Femur (tissue), 1 donor: ENCODE results near the gene SLC6A12.
"Not testable (repeated sequence)": the region's sequence is repeated elsewhere in the genome, so short reads cannot be mapped to it uniquely, and the experiment has no call there.

Experiments used
- DNase-seq: peaks from one replicate; pipeline ENCODE4 v3.0.0-alpha.2; 2017

SLC6A12 gene

GRCh38 chr12:234019-234418 lies 20.1 kb upstream of the SLC6A12 start:
- DNase-seq: no peak

- DNase-seq: no peak
Observed at GRCh38 chr12:233615-233968, 19.6 kb upstream of the SLC6A12 start.

GRCh38 chr12:232731-233614 lies 19.0 kb upstream of the SLC6A12 start:
- peak; percentile 69 for DNase-seq

- DNase-seq: no peak
Observed at GRCh38 chr12:230925-231671, 17.1 kb upstream of the SLC6A12 start.

GRCh38 chr12:229441-230191 lies 15.7 kb upstream of the SLC6A12 start:
- no peak for DNase-seq

- DNase-seq: no peak
Observed at GRCh38 chr12:228846-229200, 14.9 kb upstream of the SLC6A12 start.

GRCh38 chr12:227923-228845 lies 14.2 kb upstream of the SLC6A12 start:
- no peak for DNase-seq

GRCh38 chr12:227286-227915 lies 13.4 kb upstream of the SLC6A12 start:
- no peak for DNase-seq

- no peak for DNase-seq
Observed at GRCh38 chr12:226401-226800, 12.4 kb upstream of the SLC6A12 start.

GRCh38 chr12:225012-225411 lies 11.1 kb upstream of the SLC6A12 start:
- DNase-seq: no peak

GRCh38 chr12:224330-224729 lies 10.4 kb upstream of the SLC6A12 start:
- no peak for DNase-seq

- DNase-seq: no peak
Observed at GRCh38 chr12:223841-224240, 9.9 kb upstream of the SLC6A12 start.

GRCh38 chr12:221736-222135 lies 7.8 kb upstream of the SLC6A12 start:
- DNase-seq: no peak

GRCh38 chr12:220946-221550 lies 7.1 kb upstream of the SLC6A12 start:
- no peak for DNase-seq

GRCh38 chr12:220491-220890 lies 6.5 kb upstream of the SLC6A12 start:
- peak; percentile 9 for DNase-seq

GRCh38 chr12:219891-220352 lies 6.0 kb upstream of the SLC6A12 start:
- peak; percentile 63 for DNase-seq

GRCh38 chr12:218728-219590 lies 5.0 kb upstream of the SLC6A12 start:
- DNase-seq: no peak

GRCh38 chr12:218221-218620 lies 4.3 kb upstream of the SLC6A12 start:
- DNase-seq: no peak

GRCh38 chr12:217029-217428 lies 3.1 kb upstream of the SLC6A12 start:
- not testable (repeated sequence) for DNase-seq

GRCh38 chr12:215116-215515 lies 1.2 kb upstream of the SLC6A12 start:
- no peak for DNase-seq
